Esophagus muscularis mucosa (tissue), 4 donors: ENCODE results near the gene GAL. TPM values are rescaled to one million over a fixed set of nuclear protein-coding genes. Genes with fewer than 3 reads are reported as not detected.

Source experiments
- total RNA-seq, 4 donors: library from RNA; depleted of rRNA; stranded (reverse); fragments of >200 nt; gene quantifications; one replicate each; pipeline versions ENCODE4 v1.1.0 to v1.2.1, GENCODE V29; 2016

GAL gene
- total RNA-seq, 4 donors from 2014 or later = 6.0 to 10.2 (median 8.1) TPM; not detected in 1

Other genes starting within 250 kb of the GAL start
- gene PPP6R3, start 223.8 kb upstream of the GAL start, total RNA-seq = 100 to 1,000 TPM; 106 to 132 (median 116) TPM
- 1 to 10 TPM in 2 of 4 donors, under 1 TPM in 2; 0.78 to 2.5 (median 1.4) TPM for gene TESMIN, start 67.0 kb downstream of the GAL start, total RNA-seq
- 100 to 1,000 TPM in 2 of 4 donors, 10 to 100 TPM in 2; 36.1 to 122 (median 77.5) TPM for gene CPT1A, start 157.4 kb downstream of the GAL start, total RNA-seq
- gene MRPL21, start 219.3 kb downstream of the GAL start, total RNA-seq = 10 to 100 TPM; 47.2 to 66.2 (median 51.2) TPM
- 10 to 100 TPM; 11.6 to 30.8 (median 28.0) TPM for gene IGHMBP2, start 219.3 kb downstream of the GAL start, total RNA-seq